HG02884 (cell line): ENCODE results near the gene PLAC9.
A peak's percentile ranks its signal among the peaks of the same experiment; 100 is the strongest.
"Not testable (repeated sequence)": the region's sequence is repeated elsewhere in the genome, so short reads cannot be mapped to it uniquely, and the experiment has no call there.

Experiments used
- ATAC-seq: cut with Tn5 transposase; IDR thresholded peaks from one replicate; pipeline ENCODE4 v1.9.1; 2021; ENCODE audit warnings: mild to moderate bottlenecking, moderate library complexity; ENCODE audit not compliant: unreplicated experiment

Gene PLAC9

DNA sequence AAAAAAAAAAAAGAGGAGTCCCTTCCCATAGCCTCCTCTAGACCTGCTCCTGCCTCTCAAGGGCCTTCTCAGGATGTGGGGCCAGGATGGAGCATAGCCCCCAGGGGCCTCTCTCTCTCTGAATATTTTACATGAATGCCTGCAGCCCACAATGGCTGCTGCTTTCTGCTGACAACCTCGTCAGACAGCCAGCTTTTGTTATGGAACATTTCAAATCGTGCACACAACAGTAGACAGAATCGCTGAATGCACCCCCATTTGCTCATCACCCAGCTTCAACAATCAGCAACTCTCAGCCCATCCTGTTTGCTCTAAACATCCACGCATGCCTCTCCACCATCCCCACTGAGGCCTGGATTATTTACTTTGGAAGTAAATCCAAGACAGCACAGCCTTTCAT is 5.4 kb downstream of the PLAC9 start:
- ATAC-seq = no peak

DNA sequence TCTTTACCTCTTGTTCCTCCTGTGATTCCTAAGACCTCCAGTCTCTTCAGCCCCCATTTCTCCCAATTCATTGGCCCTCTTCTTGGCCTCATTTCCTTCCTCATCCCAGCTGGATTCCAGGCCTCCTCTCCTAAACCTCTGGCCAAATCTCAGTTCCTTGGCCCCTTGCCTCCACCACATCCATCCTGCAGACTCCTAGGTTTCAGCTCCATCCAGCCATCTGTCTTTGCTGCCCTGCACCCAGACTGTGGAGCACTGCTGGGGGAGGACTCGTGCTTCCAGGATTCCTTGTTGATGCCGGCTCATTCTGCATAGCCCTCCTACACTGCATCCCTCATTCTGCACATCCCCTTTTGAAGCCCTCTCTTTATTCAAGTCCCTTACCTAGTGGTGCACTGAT is 6.7 kb downstream of the PLAC9 start:
- ATAC-seq = no peak

DNA sequence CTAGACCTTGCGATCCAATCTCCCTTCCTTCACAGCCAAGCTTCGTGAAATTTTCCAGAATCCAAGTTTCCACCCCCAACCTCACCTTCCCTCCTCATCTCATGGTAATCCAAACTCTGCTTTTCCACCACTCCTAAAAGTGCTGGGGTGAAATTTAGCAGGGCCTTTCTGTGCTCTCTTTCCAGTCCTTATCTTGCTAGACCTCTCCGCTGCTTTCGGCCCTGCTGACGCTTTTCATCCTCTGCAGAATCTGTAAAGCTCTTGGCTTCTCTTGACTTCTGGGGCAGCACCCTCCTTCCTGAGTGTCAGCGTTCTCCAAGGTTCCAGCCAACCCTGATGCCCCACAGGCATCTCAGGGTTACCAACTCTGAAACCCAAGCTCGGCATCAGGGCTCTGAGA is 7.7 kb downstream of the PLAC9 start:
- no peak for ATAC-seq

DNA sequence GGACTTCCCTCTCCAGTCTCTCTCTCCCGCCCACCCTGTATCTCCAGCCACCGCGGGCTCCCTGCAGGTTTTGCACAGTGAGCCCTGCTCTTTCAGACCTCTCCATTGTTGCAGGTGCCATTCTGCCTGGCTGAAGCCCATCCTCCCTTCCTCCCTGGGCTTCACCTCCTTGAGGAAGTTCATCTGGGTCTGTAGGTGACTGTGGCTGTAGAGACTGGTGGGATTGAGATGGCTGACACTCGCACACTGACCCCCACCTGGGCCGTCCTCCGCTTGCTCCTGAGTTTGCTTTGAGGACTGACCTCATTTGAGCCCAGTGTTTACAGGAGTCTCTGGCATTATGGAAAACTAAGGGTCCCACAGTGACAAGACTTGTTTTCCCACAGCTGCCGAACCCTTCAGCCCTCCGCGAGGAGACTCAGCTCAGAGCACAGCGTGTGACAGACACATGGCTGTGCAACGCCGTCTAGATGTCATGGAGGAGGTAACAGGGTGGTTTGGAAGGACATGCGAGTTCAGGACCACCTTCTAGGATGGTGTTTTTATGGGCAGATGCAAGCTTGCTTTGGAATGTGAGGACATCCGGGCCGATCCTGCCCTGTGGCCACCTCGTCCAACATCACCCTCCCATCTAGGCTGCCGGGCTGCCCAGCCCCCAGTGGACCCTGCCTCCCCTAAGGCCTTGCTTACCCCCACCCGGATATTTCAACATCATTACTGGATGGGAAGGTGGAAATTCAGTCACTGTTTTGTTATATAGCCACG is 9.3 kb downstream of the PLAC9 start:
- ATAC-seq = no peak

DNA sequence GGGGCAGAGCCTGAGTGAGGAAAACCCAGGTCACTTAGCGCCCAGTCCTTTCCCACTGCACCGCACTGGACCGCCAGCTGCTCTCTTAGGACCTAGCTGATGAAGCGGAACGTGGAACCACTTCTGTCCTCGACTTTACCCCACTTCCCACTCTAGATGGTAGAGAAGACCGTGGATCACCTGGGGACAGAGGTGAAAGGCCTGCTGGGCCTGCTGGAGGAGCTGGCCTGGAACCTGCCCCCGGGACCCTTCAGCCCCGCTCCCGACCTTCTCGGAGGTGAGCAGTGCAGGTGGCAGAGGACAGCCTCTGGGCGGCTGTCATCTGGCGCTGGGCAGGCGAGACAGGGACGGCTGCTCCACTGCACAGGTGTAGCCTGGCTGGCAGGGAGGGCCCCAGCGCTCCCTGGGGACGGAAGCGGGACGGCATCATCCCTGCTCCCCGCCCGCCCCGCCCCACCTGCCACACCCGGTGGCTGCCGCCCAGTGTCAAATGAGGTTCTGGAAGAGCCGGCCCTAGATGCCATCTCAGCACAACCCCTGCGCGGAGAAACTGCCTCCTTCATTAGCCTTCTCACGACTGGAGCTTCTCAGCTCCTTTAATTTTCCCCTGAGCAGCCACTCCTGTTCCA is 11.7 kb downstream of the PLAC9 start:
- ATAC-seq = peak; percentile 53

DNA sequence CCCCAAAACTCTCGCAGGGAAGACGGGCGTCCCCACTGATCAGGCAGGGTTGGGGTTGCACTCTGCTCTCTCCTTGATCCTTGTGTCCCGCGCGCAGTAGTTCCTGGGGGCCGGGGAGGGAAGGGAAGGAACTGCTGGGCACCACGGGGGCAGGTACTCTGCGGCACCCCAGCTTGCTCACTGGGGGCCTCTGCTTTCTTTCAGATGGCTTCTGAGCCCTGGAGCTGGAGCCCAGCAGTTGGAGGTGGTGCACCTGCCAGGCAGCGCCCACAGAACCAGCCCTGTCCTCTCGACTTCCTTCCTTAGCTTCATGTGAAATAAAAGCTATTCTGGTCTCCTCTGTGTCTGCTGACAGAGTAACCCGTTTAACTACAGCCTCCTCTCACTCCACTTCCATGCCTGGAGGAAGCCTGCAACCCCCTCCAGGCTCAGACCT is 12.2 kb downstream of the PLAC9 start:
- peak; percentile 28 for ATAC-seq

DNA sequence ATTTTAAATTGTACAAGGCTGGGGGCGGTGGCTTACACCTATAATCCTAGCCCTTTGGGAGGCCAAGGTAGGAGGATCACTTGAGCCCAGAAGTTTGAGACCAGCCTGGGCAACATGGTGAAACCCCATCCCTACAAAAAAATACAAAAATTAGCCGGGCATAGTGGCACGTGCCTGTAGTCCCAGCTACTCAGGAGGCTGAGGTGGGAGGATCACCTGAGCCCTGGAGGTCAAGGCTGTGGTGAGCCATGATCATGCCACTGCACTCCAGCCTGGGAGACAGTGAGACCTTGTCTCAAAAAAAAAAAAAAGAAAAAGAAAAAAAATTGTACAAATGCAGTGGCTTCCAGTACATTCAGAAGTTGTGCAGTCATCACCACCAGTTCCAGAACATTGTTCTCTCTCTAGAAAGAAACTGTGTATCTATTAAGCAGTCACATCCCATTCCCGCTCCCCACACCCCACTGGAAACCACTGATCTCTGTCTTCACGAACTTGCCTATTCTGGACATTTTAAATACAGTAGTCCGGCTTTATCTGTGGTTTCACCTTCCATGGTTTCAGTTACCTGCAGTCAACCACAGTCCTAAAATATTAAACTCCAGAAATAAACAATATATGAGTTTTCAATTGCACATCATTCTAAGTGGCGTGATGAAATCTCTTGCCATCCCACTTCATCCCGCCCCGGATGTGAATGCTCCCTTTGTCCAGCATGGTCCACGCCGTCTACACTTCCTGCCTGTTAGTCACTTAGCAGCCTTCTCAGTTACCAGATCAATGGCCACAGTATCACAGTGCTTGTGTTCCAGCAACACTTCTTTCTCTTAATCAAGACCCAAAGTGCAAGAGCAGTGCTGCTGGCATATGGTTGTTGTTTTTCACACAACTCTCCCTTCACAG is 13.1 kb downstream of the PLAC9 start:
- not testable (repeated sequence) for ATAC-seq

DNA sequence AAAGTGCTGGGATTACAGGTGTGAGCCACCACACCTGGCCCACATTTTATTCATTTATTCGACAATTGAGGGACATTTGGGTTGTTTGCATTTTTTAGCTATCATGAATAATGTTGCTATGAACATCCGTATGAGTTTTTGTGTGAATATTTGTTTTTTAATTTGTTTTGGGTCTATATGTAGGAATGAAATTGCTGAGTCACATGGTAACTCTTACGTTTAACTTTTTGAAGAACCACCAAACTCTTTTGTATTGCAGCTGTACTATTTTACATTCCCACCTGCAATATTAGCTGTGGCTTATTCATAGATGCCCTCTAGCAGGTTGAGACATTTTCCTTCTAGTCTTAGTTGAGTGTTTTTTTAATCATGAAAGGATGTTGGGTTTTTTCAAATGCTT is 14.4 kb downstream of the PLAC9 start:
- ATAC-seq = no peak

DNA sequence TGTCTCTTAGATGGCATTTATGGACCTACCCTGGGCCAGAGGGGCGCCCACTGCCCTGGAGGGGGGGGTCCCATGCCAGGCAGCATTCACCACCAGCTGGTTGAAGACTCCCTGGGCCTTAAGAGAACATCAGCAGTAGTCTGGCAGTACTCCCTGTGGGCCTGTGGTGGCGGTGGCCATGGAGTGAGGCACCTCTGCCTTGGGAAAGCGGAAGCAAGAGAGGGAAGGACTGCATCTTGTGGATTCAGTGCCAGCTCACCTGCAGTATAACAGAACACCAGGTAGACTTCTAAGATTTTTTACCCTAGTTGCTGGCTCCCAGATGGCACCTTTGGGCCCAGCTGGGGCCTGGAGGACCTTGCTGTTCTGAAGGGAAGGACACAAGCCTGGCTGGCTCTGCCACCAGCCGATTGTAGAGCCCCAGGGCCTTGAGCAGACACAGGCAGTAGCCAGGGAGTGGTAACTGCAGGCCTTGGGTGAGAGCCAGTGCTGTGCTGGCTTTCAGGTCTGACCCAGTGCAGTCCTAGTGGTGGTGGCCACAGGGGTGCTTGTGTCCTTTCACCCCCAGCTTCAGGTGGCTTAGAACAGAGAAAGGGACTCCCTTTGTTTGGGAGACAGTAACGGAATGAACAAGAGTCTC is 15.8 kb downstream of the PLAC9 start:
- no peak for ATAC-seq

DNA sequence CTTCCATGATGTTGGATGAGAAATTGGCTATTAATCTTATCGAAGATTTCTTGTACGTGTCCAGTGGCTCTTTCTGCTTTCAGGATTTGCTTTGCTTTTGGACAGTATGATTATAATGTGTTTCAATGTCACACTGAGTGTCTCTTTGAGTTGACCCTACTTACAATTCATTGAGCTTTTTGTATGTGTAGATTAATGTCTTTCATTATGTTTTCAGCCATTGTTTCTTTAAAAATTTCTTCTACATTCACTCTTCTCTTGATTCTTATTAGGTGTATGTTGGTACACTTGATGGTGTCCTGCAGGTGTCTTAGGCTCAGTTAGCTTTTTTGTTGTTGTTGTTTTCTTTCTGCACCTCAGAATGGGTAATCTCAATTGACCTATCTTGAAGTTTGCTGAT is 16.6 kb downstream of the PLAC9 start:
- no peak for ATAC-seq

DNA sequence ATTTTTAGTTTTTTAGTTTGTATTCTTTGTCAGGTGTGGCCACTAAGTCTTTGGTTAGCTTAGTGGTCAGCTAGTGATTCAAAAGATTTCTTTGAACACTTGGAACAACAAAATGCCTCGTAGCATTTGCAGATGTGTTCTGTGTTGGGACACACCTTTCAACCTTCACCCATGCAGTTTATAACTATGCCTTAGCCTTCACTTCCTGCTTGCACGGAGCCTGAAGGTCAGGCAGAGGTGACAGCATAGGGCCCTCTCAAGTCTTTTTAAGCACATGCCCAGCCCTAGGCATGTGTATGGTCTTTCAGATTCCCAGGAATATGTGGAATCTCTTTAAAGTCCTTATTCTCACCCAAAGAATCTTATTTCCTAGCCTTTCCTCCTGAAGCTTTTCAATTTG is 17.6 kb downstream of the PLAC9 start:
- ATAC-seq = no peak

DNA sequence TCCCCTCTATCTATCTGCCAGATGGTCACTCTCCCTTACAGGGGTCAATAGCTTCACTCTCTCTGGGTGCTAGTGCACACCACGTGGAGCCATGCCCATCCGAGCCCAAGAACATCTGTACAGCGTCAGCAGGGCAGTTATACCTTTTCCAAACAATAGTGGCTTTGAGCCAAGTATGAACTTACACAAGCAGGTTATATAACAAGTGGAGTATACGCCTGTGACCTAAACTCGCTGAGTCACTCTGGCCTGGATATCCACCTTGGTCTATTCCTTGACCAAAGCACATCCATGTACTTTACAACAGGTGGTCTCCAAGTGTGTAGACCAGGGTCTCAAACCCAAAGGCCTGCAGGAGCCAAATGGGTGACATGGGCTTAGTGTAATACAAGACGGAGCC is 20.3 kb downstream of the PLAC9 start:
- no peak for ATAC-seq

DNA sequence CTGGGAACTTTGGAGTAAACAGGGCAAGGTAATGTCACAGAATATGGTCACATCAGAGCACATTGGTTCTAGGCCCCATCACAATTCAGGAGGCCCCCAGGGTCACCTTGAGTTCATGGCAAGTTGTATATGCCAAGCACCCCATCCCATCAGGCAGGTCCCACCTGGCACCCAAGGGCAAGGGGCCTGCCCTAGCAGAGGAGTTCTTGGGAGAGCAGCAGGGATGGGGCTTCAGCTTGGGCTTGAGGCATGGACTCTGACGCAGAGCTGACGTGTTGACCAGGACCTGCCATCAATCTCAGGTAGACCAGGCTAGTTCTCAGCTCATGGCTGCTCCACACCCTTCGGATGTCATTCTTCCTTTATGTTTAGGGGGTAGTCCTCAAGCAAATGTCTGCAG is 20.9 kb downstream of the PLAC9 start:
- no peak for ATAC-seq

DNA sequence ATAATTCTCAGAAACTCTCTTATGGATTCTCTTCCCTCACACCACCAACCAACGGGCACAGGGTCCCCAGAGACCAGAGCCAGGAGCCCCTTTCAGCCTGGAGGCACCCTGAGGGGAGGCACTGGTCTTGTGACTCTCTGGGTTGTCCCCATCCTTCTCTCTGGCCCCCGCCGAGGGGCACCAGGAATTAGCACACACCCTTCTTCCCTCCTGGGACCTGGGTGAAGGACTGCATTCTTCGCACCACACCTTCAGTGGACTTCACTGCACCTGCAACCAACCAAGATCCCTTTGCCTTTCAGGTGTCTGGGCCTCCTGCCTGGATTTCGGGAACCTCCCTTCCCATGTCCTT is 22.1 kb downstream of the PLAC9 start:
- ATAC-seq = no peak

DNA sequence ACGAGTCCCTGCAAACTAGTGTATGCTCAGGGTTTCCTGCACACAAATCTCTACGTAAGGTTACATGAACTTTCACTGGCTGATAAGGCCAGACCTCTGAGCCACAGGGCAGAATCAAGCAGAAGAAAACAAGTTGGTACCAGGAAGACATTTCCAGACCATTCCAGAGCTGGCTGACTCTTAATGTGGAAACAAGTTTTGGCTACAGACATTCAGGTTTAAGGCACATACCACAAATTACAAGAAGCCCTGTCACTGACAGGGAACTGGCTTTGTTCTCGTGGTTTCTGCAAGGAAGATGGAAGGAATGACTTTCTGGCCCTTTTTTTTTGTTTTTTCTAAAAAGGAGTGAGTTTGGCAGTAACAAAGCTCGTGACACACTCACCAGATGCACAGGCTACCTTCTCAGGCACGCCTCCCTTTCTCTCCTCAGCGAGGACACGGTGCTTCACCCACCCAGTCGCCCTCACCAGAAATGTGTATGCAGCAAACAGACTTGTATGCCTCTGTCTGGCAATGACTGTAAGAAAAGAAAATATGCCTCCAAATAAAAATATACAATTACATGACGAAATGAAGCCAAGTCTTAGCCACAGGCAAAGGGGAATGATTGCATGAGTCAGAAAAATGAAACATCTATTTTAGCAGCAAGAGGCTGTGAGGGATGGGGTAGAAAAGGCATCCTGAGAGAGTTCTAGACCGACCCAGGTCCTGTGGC is 22.6 kb downstream of the PLAC9 start:
- ATAC-seq = no peak

DNA sequence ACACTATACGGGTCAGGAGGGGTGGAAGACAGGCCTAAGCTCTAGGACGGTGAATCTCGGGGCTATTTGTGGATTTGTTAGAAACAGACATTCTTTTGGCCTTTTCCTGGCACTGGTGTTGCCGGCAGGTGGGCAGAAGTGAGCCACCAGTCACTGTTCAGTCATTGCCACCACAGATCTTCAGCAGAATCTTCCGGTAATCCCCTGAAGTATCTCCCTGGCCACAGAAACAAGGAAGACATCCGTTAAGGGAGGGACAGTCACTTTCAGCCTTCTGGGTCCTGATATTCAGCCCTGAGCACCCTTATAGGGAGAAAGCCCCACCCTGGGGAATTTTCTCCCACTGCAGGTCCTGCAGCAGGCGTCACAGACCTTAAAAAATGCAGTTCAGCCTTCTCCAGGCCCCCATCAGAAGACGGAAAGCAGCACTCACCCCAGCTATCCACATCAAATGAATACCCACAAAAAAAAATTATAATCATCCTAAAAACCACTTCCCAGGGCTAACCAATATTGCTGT is 23.2 kb downstream of the PLAC9 start:
- no peak for ATAC-seq

DNA sequence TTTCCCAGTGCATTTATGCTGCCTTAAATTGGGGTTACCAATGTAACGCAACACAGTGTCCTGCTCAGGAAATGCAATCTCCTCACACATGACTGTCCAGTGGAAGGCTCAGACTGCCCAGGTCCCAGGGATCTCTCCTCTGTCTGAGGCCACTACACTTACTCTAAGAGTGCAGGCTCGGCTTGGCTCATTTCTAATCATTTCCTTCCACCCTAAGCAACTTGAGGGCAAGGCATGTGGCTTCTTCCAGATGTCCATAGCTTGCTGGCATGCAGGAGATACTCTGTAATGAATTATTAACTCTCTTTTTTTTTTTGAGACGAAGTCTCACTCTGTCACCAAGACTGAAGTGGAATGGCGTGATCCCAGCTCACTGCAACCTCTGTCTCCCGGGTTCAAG is 23.7 kb downstream of the PLAC9 start:
- ATAC-seq = no peak

DNA sequence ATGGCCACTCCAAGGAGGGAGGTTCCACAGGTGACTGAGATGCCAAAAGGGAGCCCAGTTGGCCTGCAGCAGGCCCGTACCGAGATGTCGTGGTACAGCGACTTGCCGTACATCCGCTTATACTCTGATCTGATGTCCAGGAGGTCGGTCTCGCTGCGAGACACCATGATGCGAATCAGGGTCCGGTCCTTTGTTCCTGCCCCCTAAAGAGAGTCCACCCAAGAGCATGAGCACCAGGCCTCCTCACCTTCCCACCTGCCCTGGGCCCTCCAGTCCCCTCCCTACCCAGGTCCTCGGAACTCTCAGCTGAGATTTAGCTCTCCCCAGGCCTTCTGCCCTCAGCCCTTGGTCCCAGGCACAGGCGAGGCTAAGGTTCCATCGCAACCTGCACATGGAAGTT is 25.0 kb downstream of the PLAC9 start:
- ATAC-seq = no peak

DNA sequence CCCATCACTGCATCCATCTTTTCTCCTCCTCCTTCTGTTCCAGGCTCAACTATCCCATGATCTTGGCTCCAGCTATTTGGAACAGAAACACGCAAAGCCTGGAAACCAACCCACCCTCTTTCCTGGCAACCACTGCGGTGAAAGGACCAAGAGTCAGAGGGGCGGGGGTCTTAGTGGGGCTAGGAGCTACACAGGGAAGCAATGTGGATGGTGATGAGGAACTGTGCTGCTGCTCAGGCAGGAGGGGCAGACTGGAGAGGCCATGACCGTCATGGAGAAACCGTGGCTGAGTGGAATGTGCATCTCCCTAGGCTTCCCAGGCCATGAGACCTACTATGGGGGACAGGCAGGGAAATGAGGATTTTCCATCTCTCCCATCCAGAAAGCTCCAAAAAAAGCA is 25.6 kb downstream of the PLAC9 start:
- ATAC-seq = no peak

DNA sequence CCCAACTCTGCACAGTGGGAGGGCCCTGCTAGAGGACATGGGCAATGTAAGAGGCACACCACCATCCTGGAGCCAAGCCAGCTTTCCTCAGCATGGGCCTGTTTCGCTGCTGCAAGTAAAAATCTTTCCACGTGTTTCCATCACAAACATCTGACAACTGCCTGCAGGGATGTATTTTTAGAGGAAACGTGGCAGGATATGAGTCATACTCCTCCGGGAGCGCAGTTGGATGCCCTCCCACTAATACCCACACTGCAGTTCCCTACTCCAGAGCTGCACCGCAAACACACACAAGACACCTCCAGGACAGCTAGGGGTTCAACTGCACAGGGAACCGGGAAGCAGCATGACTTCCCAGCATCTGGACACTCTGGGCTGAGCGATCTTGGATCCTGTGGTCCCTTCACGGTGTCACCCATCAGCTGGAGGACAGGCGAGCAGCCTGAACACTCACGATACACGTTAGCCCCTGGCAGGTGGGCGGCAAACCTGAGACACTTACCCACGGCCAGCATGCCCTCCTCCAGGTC is 26.1 kb downstream of the PLAC9 start:
- no peak for ATAC-seq
